WTC11 (cell line): Measurements from ENCODE around the gene SLBP.
"Not testable (repeated sequence)": the region's sequence is repeated elsewhere in the genome, so short reads cannot be mapped to it uniquely, and the experiment has no call there.

Source experiments
- TCF7 ChIP-seq: sonication (generic); formaldehyde crosslinking; IDR thresholded peaks from 2 replicates; pipeline ENCODE4 v1.8.0; 2022; ENCODE audit warnings: mild to moderate bottlenecking, low read depth, missing genetic modification reagents, moderate library complexity
- ZNF232 ChIP-seq: sonication (generic); formaldehyde crosslinking; IDR thresholded peaks from 2 replicates; pipeline ENCODE4 v1.8.0; 2022; ENCODE audit warnings: mild to moderate bottlenecking, missing genetic modification reagents
- TF ChIP-seq, protein P1 (sequence below): fragments of 250-450 bp; sonication (Bioruptor Pico); IDR thresholded peaks from 2 replicates; pipeline ENCODE4 v1.9.0; 2021; ENCODE audit warnings: mild to moderate bottlenecking

DNA sequence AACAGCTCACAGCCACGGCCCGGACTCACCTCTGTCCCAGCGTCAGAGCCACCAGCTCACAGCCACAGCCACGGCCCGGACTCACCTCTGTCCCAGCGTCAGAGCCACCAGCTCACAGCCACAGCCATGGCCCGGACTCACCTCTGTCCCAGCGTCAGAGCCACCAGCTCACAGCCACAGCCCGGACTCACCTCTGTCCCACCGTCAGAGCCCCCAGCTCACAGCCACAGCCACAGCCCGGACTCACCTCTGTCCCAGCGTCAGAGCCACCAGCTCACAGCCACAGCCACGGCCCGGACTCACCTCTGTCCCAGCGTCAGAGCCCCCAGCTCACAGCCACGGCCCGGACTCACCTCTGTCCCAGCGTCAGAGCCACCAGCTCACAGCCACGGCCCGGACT, 41.1 kb downstream of the SLBP start:
- TF ChIP-seq ZNF232; TCF7 (CRISPR knock-in tag): not testable (repeated sequence)
- TF ChIP-seq, protein P1, sequence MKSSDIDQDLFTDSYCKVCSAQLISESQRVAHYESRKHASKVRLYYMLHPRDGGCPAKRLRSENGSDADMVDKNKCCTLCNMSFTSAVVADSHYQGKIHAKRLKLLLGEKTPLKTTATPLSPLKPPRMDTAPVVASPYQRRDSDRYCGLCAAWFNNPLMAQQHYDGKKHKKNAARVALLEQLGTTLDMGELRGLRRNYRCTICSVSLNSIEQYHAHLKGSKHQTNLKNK (CRISPR knock-in tag): not testable (repeated sequence)
